Measurements from ENCODE around the gene TLR7.

The TLR7 gene

GRCh38 chrX:12866451-12867377 lies at the start of gene TLR7:
Gene TLR7, plus strand, starts transcription at chrX:12867072. Its CDS starts 507 bp downstream, at chrX:12867579.
- DNase-seq (ENCODE audit: low read depth): no peak

GRCh38 chrX:12817528-12817927 lies 49.3 kb upstream of the TLR7 start:
- no peak for DNase-seq (ENCODE audit: low read depth)

- DNase-seq (ENCODE audit: low read depth): no peak
Observed at GRCh38 chrX:12819222-12819621, 47.6 kb upstream of the TLR7 start.

- DNase-seq (ENCODE audit: low read depth): no peak
Observed at GRCh38 chrX:12820737-12821136, 46.1 kb upstream of the TLR7 start.

GRCh38 chrX:12824944-12825343 lies 41.9 kb upstream of the TLR7 start:
- no peak for DNase-seq (ENCODE audit: low read depth)

- DNase-seq (ENCODE audit: low read depth): no peak
Observed at GRCh38 chrX:12825801-12826200, 41.1 kb upstream of the TLR7 start.

GRCh38 chrX:12843061-12843667 lies 23.7 kb upstream of the TLR7 start:
- no peak for DNase-seq (ENCODE audit: low read depth)

- DNase-seq (ENCODE audit: low read depth): no peak
Observed at GRCh38 chrX:12843668-12844279, 23.1 kb upstream of the TLR7 start.

- DNase-seq (ENCODE audit: low read depth): no peak
Observed at GRCh38 chrX:12844319-12844718, 22.6 kb upstream of the TLR7 start.

- no peak for DNase-seq (ENCODE audit: low read depth)
Observed at GRCh38 chrX:12865359-12865758, 1.5 kb upstream of the TLR7 start.

- no peak for DNase-seq (ENCODE audit: low read depth)
Observed at GRCh38 chrX:12867685-12868084, 813 bp downstream of the TLR7 start.

- DNase-seq (ENCODE audit: low read depth): no peak
Observed at GRCh38 chrX:12868747-12869146, 1.9 kb downstream of the TLR7 start.

GRCh38 chrX:12871257-12871656 lies 4.4 kb downstream of the TLR7 start:
- DNase-seq (ENCODE audit: low read depth): no peak

- no peak for DNase-seq (ENCODE audit: low read depth)
Observed at GRCh38 chrX:12872741-12873140, 5.9 kb downstream of the TLR7 start.

GRCh38 chrX:12874581-12874980 lies 7.7 kb downstream of the TLR7 start:
- no peak for DNase-seq (ENCODE audit: low read depth)

- no peak for DNase-seq (ENCODE audit: low read depth)
Observed at GRCh38 chrX:12877386-12877785, 10.5 kb downstream of the TLR7 start.

GRCh38 chrX:12878536-12878935 lies 11.7 kb downstream of the TLR7 start:
- no peak for DNase-seq (ENCODE audit: low read depth)

GRCh38 chrX:12881914-12882313 lies 15.0 kb downstream of the TLR7 start:
- no peak for DNase-seq (ENCODE audit: low read depth)

GRCh38 chrX:12885508-12885907 lies 18.6 kb downstream of the TLR7 start:
- DNase-seq (ENCODE audit: low read depth): no peak

GRCh38 chrX:12886545-12886944 lies 19.7 kb downstream of the TLR7 start:
- no peak for DNase-seq (ENCODE audit: low read depth)

GRCh38 chrX:12887141-12887540 lies 20.3 kb downstream of the TLR7 start:
- no peak for DNase-seq (ENCODE audit: low read depth)

- DNase-seq (ENCODE audit: low read depth): no peak
Observed at GRCh38 chrX:12887767-12888166, 20.9 kb downstream of the TLR7 start.

- DNase-seq (ENCODE audit: low read depth): no peak
Observed at GRCh38 chrX:12890467-12890866, 23.6 kb downstream of the TLR7 start.

Measured in stimulated activated CD8-positive, alpha-beta memory T cell treated with anti-CD3 and anti-CD28 coated beads, Interleukin-7, amount 100 ng/mL, for 24 hours (primary cell).